ENCODE measurements around the gene TGFBR1.

The TGFBR1 gene

DNA sequence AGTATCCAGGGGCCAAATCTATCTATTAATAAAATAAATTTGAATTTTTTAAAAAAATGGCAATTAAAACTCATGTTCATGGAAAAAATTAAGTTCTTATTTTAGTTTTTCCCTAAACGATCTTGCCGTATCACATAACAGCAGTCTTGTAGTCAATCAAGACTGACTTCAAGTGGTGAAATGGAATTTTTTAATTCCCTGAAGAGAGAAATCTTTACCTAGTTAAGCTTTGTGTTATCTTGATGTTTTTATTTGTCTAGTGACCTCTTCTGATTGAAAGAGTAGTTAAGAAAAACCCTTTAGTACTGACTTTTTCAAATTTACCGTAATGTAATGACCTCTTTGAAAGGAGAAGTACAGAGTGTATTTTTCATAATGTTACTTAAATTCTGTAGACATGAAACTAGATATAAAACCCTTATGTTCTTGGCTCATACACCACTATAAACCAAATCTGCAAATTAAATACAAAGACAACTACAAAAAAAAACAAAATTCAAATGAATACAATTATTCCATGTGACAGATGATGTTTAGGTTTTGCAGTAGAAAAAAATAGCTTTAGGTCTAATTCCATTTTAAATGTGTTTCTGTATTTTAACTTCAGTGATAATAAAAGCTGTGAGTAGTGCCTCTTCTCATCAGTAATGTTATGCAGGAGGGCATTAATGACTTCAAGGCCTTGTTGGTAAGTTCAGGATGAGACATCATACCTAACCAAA is 19.8 kb downstream of the TGFBR1 start:
- no peak for ATAC-seq
- TF ChIP-seq ZFP30 (CRISPR knock-in tag; IDR thresholded peaks at IDR 0.05) (no peak), TOX (CRISPR knock-in tag; IDR thresholded peaks at IDR 0.05; ENCODE audit: borderline replicate concordance) (no peak), ARNTL (CRISPR knock-in tag; IDR thresholded peaks at IDR 0.05; ENCODE audit: borderline replicate concordance, low read depth) (no peak), TCF4 (CRISPR knock-in tag; IDR thresholded peaks at IDR 0.05; ENCODE audit: borderline replicate concordance) (no peak)
- TF ChIP-seq, protein P1, sequence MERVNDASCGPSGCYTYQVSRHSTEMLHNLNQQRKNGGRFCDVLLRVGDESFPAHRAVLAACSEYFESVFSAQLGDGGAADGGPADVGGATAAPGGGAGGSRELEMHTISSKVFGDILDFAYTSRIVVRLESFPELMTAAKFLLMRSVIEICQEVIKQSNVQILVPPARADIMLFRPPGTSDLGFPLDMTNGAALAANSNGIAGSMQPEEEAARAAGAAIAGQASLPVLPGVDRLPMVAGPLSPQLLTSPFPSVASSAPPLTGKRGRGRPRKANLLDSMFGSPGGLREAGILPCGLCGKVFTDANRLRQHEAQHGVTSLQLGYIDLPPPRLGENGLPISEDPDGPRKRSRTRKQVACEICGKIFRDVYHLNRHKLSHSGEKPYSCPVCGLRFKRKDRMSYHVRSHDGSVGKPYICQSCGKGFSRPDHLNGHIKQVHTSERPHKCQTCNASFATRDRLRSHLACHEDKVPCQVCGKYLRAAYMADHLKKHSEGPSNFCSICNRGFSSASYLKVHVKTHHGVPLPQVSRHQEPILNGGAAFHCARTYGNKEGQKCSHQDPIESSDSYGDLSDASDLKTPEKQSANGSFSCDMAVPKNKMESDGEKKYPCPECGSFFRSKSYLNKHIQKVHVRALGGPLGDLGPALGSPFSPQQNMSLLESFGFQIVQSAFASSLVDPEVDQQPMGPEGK (CRISPR knock-in tag; IDR thresholded peaks at IDR 0.05; ENCODE audit: borderline replicate concordance): no peak
- TF ChIP-seq, protein P2, sequence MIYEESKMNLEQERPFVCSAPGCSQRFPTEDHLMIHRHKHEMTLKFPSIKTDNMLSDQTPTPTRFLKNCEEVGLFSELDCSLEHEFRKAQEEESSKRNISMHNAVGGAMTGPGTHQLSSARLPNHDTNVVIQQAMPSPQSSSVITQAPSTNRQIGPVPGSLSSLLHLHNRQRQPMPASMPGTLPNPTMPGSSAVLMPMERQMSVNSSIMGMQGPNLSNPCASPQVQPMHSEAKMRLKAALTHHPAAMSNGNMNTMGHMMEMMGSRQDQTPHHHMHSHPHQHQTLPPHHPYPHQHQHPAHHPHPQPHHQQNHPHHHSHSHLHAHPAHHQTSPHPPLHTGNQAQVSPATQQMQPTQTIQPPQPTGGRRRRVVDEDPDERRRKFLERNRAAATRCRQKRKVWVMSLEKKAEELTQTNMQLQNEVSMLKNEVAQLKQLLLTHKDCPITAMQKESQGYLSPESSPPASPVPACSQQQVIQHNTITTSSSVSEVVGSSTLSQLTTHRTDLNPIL (CRISPR knock-in tag; IDR thresholded peaks at IDR 0.05; ENCODE audit: low read depth): no peak
- TF ChIP-seq, protein P3, sequence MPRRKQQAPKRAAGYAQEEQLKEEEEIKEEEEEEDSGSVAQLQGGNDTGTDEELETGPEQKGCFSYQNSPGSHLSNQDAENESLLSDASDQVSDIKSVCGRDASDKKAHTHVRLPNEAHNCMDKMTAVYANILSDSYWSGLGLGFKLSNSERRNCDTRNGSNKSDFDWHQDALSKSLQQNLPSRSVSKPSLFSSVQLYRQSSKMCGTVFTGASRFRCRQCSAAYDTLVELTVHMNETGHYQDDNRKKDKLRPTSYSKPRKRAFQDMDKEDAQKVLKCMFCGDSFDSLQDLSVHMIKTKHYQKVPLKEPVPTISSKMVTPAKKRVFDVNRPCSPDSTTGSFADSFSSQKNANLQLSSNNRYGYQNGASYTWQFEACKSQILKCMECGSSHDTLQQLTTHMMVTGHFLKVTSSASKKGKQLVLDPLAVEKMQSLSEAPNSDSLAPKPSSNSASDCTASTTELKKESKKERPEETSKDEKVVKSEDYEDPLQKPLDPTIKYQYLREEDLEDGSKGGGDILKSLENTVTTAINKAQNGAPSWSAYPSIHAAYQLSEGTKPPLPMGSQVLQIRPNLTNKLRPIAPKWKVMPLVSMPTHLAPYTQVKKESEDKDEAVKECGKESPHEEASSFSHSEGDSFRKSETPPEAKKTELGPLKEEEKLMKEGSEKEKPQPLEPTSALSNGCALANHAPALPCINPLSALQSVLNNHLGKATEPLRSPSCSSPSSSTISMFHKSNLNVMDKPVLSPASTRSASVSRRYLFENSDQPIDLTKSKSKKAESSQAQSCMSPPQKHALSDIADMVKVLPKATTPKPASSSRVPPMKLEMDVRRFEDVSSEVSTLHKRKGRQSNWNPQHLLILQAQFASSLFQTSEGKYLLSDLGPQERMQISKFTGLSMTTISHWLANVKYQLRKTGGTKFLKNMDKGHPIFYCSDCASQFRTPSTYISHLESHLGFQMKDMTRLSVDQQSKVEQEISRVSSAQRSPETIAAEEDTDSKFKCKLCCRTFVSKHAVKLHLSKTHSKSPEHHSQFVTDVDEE (CRISPR knock-in tag; IDR thresholded peaks at IDR 0.05): no peak

DNA sequence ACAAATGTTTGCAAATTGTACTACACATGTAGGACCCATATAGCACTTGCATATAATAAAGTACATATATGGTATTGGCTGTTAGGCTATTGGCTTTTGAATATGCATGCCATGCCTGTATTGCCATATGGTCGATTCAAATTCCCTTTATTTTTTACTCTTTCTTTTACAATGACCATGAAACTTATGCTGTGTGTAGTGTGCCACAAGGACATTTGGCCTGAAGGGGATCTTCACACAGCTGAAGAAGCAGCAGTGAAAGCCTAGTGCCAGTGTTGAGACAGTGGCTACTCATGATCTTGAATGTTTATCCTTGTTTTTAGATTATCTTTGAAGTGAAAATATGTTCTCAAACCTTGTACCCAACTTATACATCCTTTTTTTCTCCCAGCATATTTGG is 20.5 kb downstream of the TGFBR1 start:
- ATAC-seq: no peak
- TF ChIP-seq ISL1 (CRISPR knock-in tag; IDR thresholded peaks at IDR 0.05) (no peak), GLIS3 (CRISPR knock-in tag; IDR thresholded peaks at IDR 0.05) (no peak), ZNF70 (CRISPR knock-in tag; IDR thresholded peaks at IDR 0.05) (no peak), CSDC2 (CRISPR knock-in tag; IDR thresholded peaks at IDR 0.05) (no peak), ZNF565 (CRISPR knock-in tag; conservative IDR thresholded peaks at IDR 0.05; ENCODE audit: low read depth) (no peak), ESRRG (CRISPR knock-in tag; IDR thresholded peaks at IDR 0.05) (no peak), BACH2 (CRISPR knock-in tag; IDR thresholded peaks at IDR 0.05; ENCODE audit: borderline replicate concordance) (no peak), ZFP3 (CRISPR knock-in tag; IDR thresholded peaks at IDR 0.05) (no peak), TOX (CRISPR knock-in tag; IDR thresholded peaks at IDR 0.05; ENCODE audit: borderline replicate concordance) (no peak), RARB (CRISPR knock-in tag; IDR thresholded peaks at IDR 0.05) (no peak), ZNF8 (CRISPR knock-in tag; IDR thresholded peaks at IDR 0.05) (no peak), OSR1 (CRISPR knock-in tag; IDR thresholded peaks at IDR 0.05) (no peak), PPARA (CRISPR knock-in tag; IDR thresholded peaks at IDR 0.05; ENCODE audit: borderline replicate concordance) (no peak), ZFP30 (CRISPR knock-in tag; IDR thresholded peaks at IDR 0.05) (no peak)
- TF ChIP-seq, protein P4, sequence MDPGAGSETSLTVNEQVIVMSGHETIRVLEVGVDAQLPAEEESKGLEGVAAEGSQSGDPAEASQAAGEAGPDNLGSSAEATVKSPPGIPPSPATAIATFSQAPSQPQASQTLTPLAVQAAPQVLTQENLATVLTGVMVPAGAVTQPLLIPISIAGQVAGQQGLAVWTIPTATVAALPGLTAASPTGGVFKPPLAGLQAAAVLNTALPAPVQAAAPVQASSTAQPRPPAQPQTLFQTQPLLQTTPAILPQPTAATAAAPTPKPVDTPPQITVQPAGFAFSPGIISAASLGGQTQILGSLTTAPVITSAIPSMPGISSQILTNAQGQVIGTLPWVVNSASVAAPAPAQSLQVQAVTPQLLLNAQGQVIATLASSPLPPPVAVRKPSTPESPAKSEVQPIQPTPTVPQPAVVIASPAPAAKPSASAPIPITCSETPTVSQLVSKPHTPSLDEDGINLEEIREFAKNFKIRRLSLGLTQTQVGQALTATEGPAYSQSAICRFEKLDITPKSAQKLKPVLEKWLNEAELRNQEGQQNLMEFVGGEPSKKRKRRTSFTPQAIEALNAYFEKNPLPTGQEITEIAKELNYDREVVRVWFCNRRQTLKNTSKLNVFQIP (CRISPR knock-in tag; IDR thresholded peaks at IDR 0.05; ENCODE audit: borderline replicate concordance, low read depth): no peak
- TF ChIP-seq, protein P3 (CRISPR knock-in tag; IDR thresholded peaks at IDR 0.05): no peak
- TF ChIP-seq, protein P2 (CRISPR knock-in tag; IDR thresholded peaks at IDR 0.05; ENCODE audit: low read depth): no peak
- TF ChIP-seq, protein P1 (CRISPR knock-in tag; IDR thresholded peaks at IDR 0.05; ENCODE audit: borderline replicate concordance): no peak
- TF ChIP-seq, protein P5, sequence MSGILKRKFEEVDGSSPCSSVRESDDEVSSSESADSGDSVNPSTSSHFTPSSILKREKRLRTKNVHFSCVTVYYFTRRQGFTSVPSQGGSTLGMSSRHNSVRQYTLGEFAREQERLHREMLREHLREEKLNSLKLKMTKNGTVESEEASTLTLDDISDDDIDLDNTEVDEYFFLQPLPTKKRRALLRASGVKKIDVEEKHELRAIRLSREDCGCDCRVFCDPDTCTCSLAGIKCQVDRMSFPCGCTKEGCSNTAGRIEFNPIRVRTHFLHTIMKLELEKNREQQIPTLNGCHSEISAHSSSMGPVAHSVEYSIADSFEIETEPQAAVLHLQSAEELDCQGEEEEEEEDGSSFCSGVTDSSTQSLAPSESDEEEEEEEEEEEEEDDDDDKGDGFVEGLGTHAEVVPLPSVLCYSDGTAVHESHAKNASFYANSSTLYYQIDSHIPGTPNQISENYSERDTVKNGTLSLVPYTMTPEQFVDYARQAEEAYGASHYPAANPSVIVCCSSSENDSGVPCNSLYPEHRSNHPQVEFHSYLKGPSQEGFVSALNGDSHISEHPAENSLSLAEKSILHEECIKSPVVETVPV (CRISPR knock-in tag; IDR thresholded peaks at IDR 0.05): no peak

Measured in SK-N-SH treated with all-trans-retinoic acid at 6 μM for 48 hours (cell line).